HepG2 (cell line): ENCODE measurements around the gene AP3D1. TPM values are rescaled to one million over a fixed set of nuclear protein-coding genes. Genes with fewer than 3 reads are reported as not detected.

ENCODE experiments used
- ARNT2 ChIP-seq: sonication (generic); formaldehyde crosslinking; IDR thresholded peaks from 2 replicates; pipeline ENCODE4 v1.8.0; 2022; ENCODE audit warnings: mild to moderate bottlenecking, low read depth, missing genetic modification reagents, moderate library complexity
- ASH2L ChIP-seq: fragments of 300-600, 200-600 bp; sonication (generic); IDR thresholded peaks from 2 replicates; pipeline ENCODE4 v1.7.0; 2017; ENCODE audit warnings: low read depth, mild to moderate bottlenecking, moderate library complexity, mixed read lengths, low read length; ENCODE audit not compliant: insufficient read length
- CEBPB ChIP-seq: IDR thresholded peaks from 2 replicates; pipeline ENCODE4 v1.6.1; 2011; ENCODE audit warnings: low read depth, low read length, improper control_type of control experiment, borderline replicate concordance
- GABPA ChIP-seq, 2 experiments: IDR thresholded peaks; 2 replicates each; pipeline ENCODE4 v1.6.1; 2011 to 2016; ENCODE audit warnings: low read depth in 2 of 2, low read length in 1 of 2, missing biosample characterization in 1 of 2, missing genetic modification characterization in 1 of 2
- IKZF4 ChIP-seq: sonication (generic); formaldehyde crosslinking; IDR thresholded peaks from 2 replicates; pipeline ENCODE4 v1.5.1; 2020; ENCODE audit warnings: borderline replicate concordance, mild to moderate bottlenecking, low read depth, missing genetic modification reagents; ENCODE audit errors: not compliant biosample characterization
- KDM2A ChIP-seq: sonication (generic); formaldehyde crosslinking; IDR thresholded peaks from 2 replicates; pipeline ENCODE4 v1.4.0; 2020; ENCODE audit warnings: low read depth, missing genetic modification reagents, borderline replicate concordance
- MTA1 ChIP-seq: sonication (generic); formaldehyde crosslinking; IDR thresholded peaks from 2 replicates; pipeline ENCODE4 v1.4.0; 2020; ENCODE audit warnings: missing genetic modification reagents, mild to moderate bottlenecking, borderline replicate concordance
- SNAPC2 ChIP-seq: sonication (generic); formaldehyde crosslinking; IDR thresholded peaks from 2 replicates; pipeline ENCODE4 v1.8.1; 2022; ENCODE audit warnings: mild to moderate bottlenecking, missing genetic modification reagents
- SRF ChIP-seq: IDR thresholded peaks from 2 replicates; pipeline ENCODE4 v1.6.1; 2011; ENCODE audit warnings: mild to moderate bottlenecking, low read depth, low read length, moderate library complexity
- ZNF17 ChIP-seq: sonication (generic); formaldehyde crosslinking; IDR thresholded peaks from 2 replicates; pipeline ENCODE4 v1.5.0; 2020; ENCODE audit warnings: mild to moderate bottlenecking, missing genetic modification reagents
- ZNF207 ChIP-seq: fragments of 450-650 bp; IDR thresholded peaks from 2 replicates; pipeline ENCODE4 v1.6.1; 2016; ENCODE audit warnings: antibody characterized with exemption, borderline replicate concordance
- ZNF33A ChIP-seq: sonication (generic); formaldehyde crosslinking; IDR thresholded peaks from 2 replicates; pipeline ENCODE4 v1.5.1; 2020; ENCODE audit warnings: missing genetic modification reagents, mild to moderate bottlenecking, moderate library complexity, borderline replicate concordance
- ZNF558 ChIP-seq: sonication (generic); formaldehyde crosslinking; IDR thresholded peaks from 2 replicates; pipeline ENCODE4 v1.9.0; 2022; ENCODE audit warnings: mild to moderate bottlenecking, missing genetic modification reagents, borderline replicate concordance
- polyA plus RNA-seq, 8 experiments: library from polyadenylated mRNA; depleted of rRNA in 3 of 8; stranded (reverse) in 7 of 8; unstranded in 1 of 8; fragments of >200 nt; fragmentation: Illumina TruSeq in 4 of 8; extraction: Trizol in 4 of 8; gene quantifications; 2 replicates each; pipeline versions ENCODE4 v1.2.1 to v1.2.3, GENCODE V29; 2011 to 2016; ENCODE audit warnings: low read depth in 4 of 8, missing spikeins in 1 of 8, mixed read lengths in 1 of 8; ENCODE audit not compliant: insufficient read depth in 1 of 8
- total RNA-seq, 5 experiments: library from RNA; depleted of rRNA; stranded (reverse); fragments of >200 nt; fragmentation: Illumina TruSeq; extraction: Trizol; gene quantifications; 2 replicates each; pipeline ENCODE4 v1.2.3, GENCODE V29; 2016; ENCODE audit warnings: low read depth in 1 of 5
- TF ChIP-seq, protein P1 (sequence below): sonication (generic); formaldehyde crosslinking; IDR thresholded peaks from 2 replicates; pipeline ENCODE4 v1.4.0; 2020; ENCODE audit warnings: missing genetic modification reagents
- TF ChIP-seq, protein P2 (sequence below): sonication (generic); formaldehyde crosslinking; IDR thresholded peaks from 2 replicates; pipeline ENCODE4 v1.5.1; 2020; ENCODE audit warnings: mild to moderate bottlenecking, missing genetic modification reagents, borderline replicate concordance
- TF ChIP-seq, protein P3 (sequence below): sonication (generic); formaldehyde crosslinking; IDR thresholded peaks from 2 replicates; pipeline ENCODE4 v1.4.0; 2020; ENCODE audit warnings: missing genetic modification reagents, borderline replicate concordance

AP3D1 gene
- total and polyA plus RNA-seq, 2 of the 13 experiments (the other 11 are each of a cell fraction or from before 2014, with no cell fraction given): 68.0 to 82.6 TPM

DNA sequence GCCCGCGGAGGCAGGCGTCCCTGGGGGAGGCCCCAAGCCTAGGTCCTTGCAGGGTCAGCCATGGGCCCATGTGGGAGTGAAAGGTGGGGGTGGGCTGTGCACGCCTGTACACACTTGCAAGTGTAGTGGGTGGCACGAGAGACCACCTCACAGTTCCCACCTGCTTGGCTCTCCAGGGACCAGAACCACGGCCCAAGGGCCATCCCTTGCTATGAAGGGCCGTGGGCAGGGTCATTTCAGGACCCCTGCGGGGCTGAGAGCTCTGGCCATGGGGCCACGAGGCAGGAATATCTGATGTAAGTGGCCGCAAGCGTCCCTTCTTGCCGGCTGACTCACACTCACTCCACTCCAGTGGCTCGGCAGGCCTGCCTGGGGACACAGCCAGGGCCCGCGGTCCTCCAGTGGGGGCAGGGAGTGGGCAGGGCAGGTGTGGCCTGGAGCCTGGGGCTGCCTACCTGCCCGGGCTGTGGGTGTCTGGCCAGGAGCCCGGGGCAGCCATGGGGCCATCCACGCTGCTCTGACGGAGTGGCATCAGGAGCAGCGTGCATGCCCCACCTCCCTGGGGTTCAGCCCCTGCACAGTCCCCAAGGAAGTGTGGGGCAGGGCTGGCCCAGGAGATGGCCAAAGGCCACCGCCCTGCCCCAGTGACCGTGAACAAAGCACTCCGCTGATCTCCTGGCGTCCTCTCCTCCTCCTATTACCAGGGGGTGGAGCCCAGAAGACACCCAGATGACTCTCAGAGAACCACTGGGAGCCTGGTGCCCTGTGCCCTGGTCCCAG is 91.8 kb downstream of the AP3D1 start (continued):
- 0 out of 2 replicates have a peak, but pooled peaks have one; percentile 49 for TF ChIP-seq SNAPC2
- TF ChIP-seq CEBPB: peak; percentile 84; the same call in 1 of the 2 replicates
- no peak for TF ChIP-seq SRF
- TF ChIP-seq ZNF558 (CRISPR knock-in tag): peak; percentile 72; the same call in 1 of the 2 replicates
- TF ChIP-seq IKZF4 (CRISPR knock-in tag): peak; percentile 64
- no peak; the same call in none of the 2 replicates for TF ChIP-seq KDM2A
- TF ChIP-seq, protein P1, sequence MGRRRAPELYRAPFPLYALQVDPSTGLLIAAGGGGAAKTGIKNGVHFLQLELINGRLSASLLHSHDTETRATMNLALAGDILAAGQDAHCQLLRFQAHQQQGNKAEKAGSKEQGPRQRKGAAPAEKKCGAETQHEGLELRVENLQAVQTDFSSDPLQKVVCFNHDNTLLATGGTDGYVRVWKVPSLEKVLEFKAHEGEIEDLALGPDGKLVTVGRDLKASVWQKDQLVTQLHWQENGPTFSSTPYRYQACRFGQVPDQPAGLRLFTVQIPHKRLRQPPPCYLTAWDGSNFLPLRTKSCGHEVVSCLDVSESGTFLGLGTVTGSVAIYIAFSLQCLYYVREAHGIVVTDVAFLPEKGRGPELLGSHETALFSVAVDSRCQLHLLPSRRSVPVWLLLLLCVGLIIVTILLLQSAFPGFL (CRISPR knock-in tag): no peak
- no peak for TF ChIP-seq ZNF17 (CRISPR knock-in tag)
- peak; percentile 74; the same call in 1 of the 2 replicates for TF ChIP-seq ARNT2 (CRISPR knock-in tag)
- TF ChIP-seq ZNF33A (CRISPR knock-in tag): no peak
- peak; percentile 87; the same call in 1 of the 2 replicates for TF ChIP-seq MTA1
- TF ChIP-seq ZNF207: no peak
- peak; percentile 34 for TF ChIP-seq ASH2L
- TF ChIP-seq, protein P2, sequence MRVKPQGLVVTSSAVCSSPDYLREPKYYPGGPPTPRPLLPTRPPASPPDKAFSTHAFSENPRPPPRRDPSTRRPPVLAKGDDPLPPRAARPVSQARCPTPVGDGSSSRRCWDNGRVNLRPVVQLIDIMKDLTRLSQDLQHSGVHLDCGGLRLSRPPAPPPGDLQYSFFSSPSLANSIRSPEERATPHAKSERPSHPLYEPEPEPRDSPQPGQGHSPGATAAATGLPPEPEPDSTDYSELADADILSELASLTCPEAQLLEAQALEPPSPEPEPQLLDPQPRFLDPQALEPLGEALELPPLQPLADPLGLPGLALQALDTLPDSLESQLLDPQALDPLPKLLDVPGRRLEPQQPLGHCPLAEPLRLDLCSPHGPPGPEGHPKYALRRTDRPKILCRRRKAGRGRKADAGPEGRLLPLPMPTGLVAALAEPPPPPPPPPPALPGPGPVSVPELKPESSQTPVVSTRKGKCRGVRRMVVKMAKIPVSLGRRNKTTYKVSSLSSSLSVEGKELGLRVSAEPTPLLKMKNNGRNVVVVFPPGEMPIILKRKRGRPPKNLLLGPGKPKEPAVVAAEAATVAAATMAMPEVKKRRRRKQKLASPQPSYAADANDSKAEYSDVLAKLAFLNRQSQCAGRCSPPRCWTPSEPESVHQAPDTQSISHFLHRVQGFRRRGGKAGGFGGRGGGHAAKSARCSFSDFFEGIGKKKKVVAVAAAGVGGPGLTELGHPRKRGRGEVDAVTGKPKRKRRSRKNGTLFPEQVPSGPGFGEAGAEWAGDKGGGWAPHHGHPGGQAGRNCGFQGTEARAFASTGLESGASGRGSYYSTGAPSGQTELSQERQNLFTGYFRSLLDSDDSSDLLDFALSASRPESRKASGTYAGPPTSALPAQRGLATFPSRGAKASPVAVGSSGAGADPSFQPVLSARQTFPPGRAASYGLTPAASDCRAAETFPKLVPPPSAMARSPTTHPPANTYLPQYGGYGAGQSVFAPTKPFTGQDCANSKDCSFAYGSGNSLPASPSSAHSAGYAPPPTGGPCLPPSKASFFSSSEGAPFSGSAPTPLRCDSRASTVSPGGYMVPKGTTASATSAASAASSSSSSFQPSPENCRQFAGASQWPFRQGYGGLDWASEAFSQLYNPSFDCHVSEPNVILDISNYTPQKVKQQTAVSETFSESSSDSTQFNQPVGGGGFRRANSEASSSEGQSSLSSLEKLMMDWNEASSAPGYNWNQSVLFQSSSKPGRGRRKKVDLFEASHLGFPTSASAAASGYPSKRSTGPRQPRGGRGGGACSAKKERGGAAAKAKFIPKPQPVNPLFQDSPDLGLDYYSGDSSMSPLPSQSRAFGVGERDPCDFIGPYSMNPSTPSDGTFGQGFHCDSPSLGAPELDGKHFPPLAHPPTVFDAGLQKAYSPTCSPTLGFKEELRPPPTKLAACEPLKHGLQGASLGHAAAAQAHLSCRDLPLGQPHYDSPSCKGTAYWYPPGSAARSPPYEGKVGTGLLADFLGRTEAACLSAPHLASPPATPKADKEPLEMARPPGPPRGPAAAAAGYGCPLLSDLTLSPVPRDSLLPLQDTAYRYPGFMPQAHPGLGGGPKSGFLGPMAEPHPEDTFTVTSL (CRISPR knock-in tag): no peak
- TF ChIP-seq GABPA (IDR thresholded peaks at IDR 0.05; ENCODE audit: low read depth, low read length): no peak
- peak; percentile 6; the same call in 1 of the 2 replicates for TF ChIP-seq GABPA (CRISPR knock-in tag; IDR thresholded peaks at IDR 0.05; ENCODE audit: low read depth)
- TF ChIP-seq, protein P3, sequence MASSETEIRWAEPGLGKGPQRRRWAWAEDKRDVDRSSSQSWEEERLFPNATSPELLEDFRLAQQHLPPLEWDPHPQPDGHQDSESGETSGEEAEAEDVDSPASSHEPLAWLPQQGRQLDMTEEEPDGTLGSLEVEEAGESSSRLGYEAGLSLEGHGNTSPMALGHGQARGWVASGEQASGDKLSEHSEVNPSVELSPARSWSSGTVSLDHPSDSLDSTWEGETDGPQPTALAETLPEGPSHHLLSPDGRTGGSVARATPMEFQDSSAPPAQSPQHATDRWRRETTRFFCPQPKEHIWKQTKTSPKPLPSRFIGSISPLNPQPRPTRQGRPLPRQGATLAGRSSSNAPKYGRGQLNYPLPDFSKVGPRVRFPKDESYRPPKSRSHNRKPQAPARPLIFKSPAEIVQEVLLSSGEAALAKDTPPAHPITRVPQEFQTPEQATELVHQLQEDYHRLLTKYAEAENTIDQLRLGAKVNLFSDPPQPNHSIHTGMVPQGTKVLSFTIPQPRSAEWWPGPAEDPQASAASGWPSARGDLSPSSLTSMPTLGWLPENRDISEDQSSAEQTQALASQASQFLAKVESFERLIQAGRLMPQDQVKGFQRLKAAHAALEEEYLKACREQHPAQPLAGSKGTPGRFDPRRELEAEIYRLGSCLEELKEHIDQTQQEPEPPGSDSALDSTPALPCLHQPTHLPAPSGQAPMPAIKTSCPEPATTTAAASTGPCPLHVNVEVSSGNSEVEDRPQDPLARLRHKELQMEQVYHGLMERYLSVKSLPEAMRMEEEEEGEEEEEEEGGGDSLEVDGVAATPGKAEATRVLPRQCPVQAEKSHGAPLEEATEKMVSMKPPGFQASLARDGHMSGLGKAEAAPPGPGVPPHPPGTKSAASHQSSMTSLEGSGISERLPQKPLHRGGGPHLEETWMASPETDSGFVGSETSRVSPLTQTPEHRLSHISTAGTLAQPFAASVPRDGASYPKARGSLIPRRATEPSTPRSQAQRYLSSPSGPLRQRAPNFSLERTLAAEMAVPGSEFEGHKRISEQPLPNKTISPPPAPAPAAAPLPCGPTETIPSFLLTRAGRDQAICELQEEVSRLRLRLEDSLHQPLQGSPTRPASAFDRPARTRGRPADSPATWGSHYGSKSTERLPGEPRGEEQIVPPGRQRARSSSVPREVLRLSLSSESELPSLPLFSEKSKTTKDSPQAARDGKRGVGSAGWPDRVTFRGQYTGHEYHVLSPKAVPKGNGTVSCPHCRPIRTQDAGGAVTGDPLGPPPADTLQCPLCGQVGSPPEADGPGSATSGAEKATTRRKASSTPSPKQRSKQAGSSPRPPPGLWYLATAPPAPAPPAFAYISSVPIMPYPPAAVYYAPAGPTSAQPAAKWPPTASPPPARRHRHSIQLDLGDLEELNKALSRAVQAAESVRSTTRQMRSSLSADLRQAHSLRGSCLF (CRISPR knock-in tag): no peak
